ENCODE measurements around the gene CHCHD3.

Gene CHCHD3

GRCh38 chr7:132789281-132789680 is 292.6 kb downstream of the CHCHD3 start:
- Histone ChIP-seq H3K4me3 (no peak overlapping the region), H3K27ac (no peak overlapping the region)
- TF ChIP-seq, protein P1, sequence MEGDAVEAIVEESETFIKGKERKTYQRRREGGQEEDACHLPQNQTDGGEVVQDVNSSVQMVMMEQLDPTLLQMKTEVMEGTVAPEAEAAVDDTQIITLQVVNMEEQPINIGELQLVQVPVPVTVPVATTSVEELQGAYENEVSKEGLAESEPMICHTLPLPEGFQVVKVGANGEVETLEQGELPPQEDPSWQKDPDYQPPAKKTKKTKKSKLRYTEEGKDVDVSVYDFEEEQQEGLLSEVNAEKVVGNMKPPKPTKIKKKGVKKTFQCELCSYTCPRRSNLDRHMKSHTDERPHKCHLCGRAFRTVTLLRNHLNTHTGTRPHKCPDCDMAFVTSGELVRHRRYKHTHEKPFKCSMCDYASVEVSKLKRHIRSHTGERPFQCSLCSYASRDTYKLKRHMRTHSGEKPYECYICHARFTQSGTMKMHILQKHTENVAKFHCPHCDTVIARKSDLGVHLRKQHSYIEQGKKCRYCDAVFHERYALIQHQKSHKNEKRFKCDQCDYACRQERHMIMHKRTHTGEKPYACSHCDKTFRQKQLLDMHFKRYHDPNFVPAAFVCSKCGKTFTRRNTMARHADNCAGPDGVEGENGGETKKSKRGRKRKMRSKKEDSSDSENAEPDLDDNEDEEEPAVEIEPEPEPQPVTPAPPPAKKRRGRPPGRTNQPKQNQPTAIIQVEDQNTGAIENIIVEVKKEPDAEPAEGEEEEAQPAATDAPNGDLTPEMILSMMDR (IDR thresholded peaks at IDR 0.05) = no peak
- no peak for DNase-seq (ENCODE audit: low spot score)

GRCh38 chr7:132785870-132786269 is 296.0 kb downstream of the CHCHD3 start:
- TF ChIP-seq, protein P1 (IDR thresholded peaks at IDR 0.05) = no peak
- no peak for DNase-seq (ENCODE audit: low spot score)
- H3K27ac ChIP-seq = no peak overlapping the region
- no peak overlapping the region for H3K4me3 ChIP-seq

GRCh38 chr7:132784406-132784805 is 297.5 kb downstream of the CHCHD3 start:
- Histone ChIP-seq H3K4me3 (no peak overlapping the region), H3K27ac (no peak overlapping the region)
- DNase-seq (ENCODE audit: low spot score) = no peak
- TF ChIP-seq, protein P1 (IDR thresholded peaks at IDR 0.05) = no peak

DNA sequence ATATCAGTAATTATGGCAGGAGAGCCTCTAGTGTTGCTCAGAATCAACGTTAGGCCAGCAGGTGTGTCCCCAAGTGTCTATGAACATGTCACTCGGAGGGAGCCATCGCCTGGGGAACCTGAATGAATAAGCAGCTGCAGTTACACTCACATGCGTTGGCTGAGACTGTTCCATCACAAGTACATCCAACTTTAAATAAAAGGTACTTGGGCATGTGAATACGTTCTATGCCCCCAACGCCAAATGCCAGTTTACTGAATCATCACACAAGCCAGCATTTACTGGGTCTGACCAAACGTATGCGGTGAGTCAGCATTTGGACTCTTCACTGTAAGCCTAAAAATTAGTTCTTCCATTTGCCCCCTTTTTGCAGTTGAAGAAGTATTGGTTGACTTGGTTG is 298.1 kb downstream of the CHCHD3 start:
- H3K4me3 ChIP-seq = no peak overlapping the region

DNA sequence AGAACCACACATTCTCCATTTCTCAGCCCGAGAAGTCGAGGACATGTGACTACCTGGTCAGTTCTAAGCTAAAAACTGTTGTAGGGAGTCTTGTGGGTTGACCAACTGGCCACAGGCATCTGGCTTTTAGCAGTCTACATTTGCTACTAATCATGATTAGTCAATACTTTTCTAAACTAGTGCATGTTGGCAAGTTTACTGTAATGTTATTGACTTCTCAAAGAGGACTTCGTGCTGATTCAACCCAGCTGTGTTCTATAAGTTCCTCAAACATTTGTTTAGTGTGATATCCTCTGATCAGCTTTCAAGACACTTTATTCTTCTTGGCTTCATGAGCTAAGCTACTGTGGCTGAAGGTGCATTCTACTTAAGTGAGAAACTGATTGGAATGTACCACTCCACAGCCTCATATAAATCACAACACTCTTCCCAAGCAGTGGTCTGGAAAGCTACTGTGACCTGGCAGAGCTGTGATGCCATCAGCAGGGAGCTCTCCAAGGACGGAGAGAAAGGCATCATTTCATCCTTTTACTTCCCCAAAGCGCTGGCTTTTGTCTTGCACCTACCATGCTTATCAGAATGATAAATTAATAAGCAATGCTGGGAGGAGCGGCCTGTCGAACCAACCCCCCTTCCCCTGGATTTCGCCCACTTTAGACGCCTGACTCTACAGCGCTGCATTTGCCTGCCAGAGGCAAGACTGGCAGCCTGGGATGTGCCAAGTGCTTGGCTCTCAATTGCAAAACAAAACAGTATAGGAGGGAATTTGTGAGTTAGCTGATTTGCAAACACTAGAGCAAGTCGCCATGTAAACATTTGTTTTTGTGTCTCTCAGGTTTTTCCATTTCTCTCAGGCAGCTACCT is 298.9 kb downstream of the CHCHD3 start:
- Histone ChIP-seq H3K27ac (no peak overlapping the region), H3K4me3 (no peak overlapping the region)
- TF ChIP-seq, protein P1 (IDR thresholded peaks at IDR 0.05) = no peak
- no peak for DNase-seq (ENCODE audit: low spot score)

More for the DNA sequence above, 298.1 kb downstream of the CHCHD3 start:
- no peak overlapping the region for H3K27ac ChIP-seq
- TF ChIP-seq, protein P1 (IDR thresholded peaks at IDR 0.05) = no peak
- DNase-seq (ENCODE audit: low spot score) = no peak

DNA sequence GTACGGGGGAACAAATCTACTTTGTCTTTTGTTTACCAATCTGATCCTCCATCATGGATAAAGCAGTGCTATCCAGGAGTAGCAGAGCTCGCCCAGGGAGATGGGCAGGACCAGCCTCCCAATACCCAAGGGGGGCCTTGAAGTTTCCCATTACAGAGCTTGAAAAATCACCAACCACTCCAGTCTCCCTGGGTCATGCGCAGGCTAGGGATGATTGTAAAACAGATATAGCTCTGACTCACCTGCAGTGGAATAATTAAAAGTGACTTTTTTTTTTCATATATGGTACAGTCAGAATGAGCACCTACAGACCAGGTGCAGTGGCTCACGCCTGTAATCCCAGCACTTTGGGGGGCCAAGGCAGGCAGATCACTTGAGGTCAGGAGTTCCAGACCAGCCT is 301.1 kb downstream of the CHCHD3 start:
- H3K27ac ChIP-seq = no peak overlapping the region
- no peak overlapping the region for H3K4me3 ChIP-seq
- TF ChIP-seq, protein P1 (IDR thresholded peaks at IDR 0.05) = no peak
- no peak for DNase-seq (ENCODE audit: low spot score)

DNA sequence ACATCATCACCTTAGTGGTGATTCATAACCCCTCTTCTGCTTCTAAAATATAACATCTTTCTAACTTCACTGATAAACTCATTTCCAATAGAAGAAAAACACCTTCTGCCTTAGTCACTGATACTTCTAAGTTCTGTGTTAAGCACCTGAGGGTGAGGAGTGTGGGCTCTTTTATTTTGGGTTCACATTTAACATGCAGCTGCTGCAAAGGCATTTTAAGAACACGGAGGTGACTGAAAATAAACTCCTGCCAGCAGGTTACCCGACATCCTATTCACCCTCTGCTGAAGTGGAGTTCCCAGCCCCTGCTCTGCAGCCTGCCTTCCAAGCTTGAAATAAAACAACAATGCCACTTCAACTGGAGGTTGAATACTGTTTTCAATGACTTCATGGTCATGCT is 302.7 kb downstream of the CHCHD3 start:
- TF ChIP-seq, protein P1 (IDR thresholded peaks at IDR 0.05) = no peak
- Histone ChIP-seq H3K27ac (no peak overlapping the region), H3K4me3 (no peak overlapping the region)
- no peak for DNase-seq (ENCODE audit: low spot score)
